GM12872 (cell line): ENCODE data around the gene ATP5ME.

ENCODE experiments used
- TF ChIP-seq, protein P1 (sequence below): IDR thresholded peaks from 3 replicates; pipeline ENCODE4 v1.5.1; 2011; ENCODE audit warnings: low read depth, mild to moderate bottlenecking, low read length, moderate library complexity; ENCODE audit not compliant: insufficient read depth

Gene ATP5ME

DNA sequence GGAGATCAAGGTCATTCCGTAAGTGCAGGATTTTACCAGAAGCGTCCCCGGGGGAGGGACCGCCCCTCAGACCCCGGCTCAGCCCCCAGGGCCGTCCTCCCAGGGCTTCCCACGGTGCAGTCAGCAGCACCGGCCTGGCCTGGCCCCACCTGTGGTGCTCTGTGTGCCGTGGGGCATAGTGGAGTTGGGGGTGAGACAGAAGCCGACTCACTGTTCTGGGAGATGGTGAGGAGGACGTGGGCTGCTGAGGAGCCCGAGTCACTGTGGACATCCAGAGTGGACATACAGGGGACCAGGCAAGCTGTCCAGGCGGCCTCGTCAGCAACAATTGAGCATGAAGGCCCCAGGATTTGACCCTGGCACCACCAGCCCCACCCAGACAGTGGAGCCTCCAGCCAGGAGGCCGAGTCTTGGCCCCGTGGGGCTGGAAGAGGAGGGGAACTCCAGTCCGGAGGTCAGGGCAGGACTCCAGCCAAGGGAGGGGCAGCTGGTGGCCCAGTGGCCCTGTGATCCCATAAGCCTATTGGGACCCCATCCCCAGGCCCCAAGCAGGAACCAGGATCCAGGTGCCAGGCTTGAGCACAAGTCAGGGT lies 19.1 kb downstream of the ATP5ME start:
- TF ChIP-seq, protein P1, sequence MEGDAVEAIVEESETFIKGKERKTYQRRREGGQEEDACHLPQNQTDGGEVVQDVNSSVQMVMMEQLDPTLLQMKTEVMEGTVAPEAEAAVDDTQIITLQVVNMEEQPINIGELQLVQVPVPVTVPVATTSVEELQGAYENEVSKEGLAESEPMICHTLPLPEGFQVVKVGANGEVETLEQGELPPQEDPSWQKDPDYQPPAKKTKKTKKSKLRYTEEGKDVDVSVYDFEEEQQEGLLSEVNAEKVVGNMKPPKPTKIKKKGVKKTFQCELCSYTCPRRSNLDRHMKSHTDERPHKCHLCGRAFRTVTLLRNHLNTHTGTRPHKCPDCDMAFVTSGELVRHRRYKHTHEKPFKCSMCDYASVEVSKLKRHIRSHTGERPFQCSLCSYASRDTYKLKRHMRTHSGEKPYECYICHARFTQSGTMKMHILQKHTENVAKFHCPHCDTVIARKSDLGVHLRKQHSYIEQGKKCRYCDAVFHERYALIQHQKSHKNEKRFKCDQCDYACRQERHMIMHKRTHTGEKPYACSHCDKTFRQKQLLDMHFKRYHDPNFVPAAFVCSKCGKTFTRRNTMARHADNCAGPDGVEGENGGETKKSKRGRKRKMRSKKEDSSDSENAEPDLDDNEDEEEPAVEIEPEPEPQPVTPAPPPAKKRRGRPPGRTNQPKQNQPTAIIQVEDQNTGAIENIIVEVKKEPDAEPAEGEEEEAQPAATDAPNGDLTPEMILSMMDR, result no peak

DNA sequence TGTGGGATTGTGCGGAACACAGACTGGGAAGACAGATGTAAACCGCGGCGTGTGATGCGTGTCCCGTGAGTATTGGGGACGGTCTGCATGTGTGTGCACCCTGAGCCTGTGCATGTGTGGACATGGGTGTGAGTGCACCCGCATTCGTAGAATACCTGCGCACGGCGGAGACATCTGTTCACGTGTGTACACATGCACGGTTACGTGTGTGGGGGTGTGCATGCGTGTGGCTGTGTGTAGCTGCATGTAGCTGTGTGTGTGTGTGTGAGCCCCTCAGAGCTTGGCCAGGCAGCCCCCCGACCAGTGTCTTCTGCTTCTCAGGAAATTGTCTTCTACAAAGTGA lies 19.6 kb downstream of the ATP5ME start:
- TF ChIP-seq, protein P1, result no peak

DNA sequence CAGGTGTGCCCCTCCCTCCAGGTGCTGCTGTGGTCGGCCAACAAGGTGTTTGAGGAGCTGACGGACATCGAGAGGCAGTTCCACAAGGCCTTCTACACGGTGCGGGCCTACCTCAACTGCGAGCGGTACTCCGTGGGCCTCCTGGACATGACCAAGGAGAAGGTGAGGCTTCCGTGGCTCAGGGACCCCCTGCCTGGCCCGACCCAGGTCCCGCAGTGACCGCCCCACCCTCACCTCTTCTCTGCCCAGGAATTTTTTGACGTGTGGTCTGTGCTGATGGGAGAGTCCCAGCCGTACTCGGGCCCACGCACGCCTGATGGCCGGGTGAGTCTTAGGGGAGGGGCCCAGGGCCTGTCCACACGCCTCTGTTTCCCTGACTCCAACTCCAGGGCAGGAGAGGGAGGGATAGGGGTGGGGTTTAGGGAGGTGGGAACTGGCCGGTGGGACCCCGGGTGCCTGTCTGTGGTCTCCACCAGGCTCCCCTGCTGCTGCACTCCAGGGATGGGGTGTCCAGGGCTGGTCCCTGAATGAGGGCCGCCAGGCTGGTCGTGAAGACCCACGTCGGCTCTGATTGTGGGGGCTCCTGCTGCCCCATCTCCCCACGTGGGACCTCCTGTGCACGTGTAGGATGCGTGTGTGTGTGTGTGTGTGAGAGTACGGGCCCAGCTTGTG lies 20.1 kb downstream of the ATP5ME start:
- TF ChIP-seq, protein P1, result no peak

DNA sequence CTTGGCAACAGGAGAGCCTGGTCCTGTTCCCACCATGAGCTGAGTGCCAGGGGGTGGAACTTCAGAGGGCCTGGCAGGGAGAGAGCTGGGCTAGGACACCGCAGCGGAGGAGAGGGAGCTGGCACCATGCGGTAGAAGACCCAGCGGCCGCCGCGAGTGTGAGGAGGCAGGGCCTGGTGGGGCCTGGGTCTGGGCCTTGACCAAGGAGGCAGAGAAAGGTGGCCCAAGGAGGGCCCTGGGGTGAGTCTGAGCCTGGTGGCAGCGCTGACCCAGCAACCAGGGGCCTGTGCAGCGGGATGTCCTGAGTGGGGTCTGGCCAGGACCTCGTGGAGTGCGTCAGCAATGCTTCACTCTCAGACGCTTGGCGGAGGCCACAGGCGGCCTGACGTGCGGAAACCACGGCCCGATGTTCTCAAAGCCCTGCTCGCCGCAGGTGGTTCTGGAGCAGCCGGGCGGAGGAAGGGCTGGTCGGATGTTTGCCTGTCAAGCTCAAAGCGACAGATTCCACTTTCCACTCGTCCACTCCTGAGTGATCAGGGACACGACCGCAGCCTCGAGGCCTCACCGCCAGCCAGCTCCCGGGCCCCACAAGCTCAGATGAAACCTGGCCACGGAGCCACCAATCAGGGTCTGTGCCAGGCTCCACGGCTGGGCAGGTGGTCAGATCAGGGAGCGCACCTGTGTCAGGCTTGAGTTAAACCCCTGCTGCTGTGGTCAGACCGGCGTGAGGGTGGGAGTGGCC lies 20.8 kb downstream of the ATP5ME start:
- TF ChIP-seq, protein P1, result no peak

DNA sequence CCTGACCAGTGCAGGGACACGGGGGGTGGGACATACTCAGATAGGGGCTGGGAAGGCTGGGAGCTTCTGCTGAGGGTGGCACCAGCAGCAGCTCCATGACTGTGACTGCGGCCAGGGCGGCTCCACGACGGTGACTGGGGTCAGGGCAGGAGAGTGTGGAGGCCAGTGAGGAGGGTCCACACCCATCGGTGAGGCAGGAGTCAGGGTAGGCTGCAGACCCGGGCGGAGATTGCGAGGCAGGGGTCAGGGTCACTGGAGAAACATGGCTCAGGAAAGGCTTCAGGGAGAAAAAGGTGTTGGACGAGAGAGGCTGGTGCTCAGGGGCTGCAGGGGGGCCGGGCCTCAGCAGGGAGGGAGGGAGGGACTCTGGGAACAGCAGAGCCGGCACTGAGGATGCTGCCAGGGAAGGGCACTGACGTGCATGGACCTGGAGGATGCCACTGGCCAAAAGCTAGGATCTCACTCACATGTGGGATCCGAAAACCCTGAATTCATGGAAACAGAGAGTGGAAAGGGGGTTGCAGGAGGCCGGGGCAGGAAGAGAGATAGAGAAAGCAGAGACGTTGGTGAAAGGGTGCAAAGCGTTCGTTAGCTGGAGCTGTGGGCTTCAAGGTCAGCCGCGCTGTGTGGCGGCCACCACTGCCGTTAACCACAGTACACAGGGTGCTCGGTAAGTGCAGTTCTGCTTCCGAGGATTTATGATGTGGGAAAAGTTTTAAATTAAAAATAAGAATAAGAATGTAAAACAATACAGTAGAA lies 22.0 kb downstream of the ATP5ME start:
- TF ChIP-seq, protein P1, result no peak

DNA sequence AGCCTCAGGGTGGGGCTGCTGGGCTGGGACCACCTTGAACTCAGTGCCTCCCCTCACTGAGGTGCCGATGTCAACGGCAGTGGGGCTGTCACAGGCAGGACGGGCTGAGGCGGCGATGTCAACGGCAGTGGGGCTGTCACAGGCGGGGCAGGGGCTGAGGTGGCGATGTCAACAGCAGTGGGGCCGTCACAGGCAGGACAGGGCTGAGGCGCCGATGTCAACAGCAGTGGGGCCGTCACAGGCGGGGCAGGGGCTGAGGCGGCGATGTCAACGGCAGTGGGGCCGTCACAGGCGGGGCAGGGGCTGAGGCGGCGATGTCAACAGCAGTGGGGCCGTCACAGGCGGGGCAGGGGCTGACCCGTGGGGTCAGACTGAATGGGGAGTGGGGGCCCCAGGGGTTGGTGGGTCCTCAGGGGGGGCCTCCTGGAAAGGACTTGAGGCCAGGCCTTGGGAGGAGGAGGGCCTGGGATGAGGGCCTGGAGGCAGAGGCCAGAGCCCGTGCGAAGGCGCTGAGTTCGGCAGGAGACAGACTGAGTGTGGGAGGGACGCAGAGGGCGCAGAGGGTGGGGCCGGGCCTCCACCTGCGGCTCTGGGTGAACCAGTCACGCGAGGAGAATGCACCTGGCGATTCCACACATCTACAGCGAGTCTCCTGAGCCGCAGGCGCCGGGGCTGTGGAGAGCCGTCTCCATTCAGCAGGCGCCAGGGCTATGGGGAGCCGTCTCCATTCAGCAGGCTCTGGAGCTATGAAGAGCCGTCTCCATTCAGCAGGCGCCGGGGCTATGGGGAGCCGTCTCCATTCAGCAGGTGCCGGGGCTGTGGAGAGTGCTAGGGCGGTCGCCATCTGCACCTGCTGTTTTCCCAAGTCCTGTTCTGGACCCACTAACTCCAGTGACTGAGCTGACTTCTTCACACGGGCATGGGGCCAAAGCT lies 22.9 kb downstream of the ATP5ME start:
- TF ChIP-seq, protein P1, result no peak
